Measurements from ENCODE around the gene FOXA1.
A peak's percentile ranks its signal among the peaks of the same experiment; 100 is the strongest.

The FOXA1 gene

GRCh38 chr14:37592482-37593408 is 2.3 kb downstream of the FOXA1 start:
- Histone ChIP-seq H3K36me3 (ENCODE audit: control insufficient read depth in 2 of 2, insufficient read depth in 1 of 2, low read length in 2 of 2) (peaks cover 0 to 15% of the 10 kb centered on the region in 2 experiments; a peak in 1 of 3 replicates), H3K4me1 (ENCODE audit: control insufficient read depth, insufficient read depth, low read length) (peaks cover 3% of the 10 kb centered on the region; the same call in 1 of the 2 replicates), H3K27ac (ENCODE audit: extremely low read depth, low read depth, low read length) (peak overlapping the region; percentile 99), H3K9me3 (ENCODE audit: control insufficient read depth, insufficient read depth, low read depth, low read length) (no peaks in the 10 kb centered on the region), H3K4me3 (ENCODE audit: low read depth, low read length) (peak overlapping the region; percentile 75)
- ChIA-PET CTCF (interaction anchor here (0.6 to 2.8 kb wide), 9 partner anchors 13 to 391 kb away, joined by 3 to 15 read pairs (median 3); no protein-coding TSS in a partner anchor), POLR2A (interaction anchor here (0.6 kb wide), 1 partner anchor 9 kb away, joined by 5 read pairs; no protein-coding TSS in a partner anchor)
- TF ChIP-seq, protein P1, sequence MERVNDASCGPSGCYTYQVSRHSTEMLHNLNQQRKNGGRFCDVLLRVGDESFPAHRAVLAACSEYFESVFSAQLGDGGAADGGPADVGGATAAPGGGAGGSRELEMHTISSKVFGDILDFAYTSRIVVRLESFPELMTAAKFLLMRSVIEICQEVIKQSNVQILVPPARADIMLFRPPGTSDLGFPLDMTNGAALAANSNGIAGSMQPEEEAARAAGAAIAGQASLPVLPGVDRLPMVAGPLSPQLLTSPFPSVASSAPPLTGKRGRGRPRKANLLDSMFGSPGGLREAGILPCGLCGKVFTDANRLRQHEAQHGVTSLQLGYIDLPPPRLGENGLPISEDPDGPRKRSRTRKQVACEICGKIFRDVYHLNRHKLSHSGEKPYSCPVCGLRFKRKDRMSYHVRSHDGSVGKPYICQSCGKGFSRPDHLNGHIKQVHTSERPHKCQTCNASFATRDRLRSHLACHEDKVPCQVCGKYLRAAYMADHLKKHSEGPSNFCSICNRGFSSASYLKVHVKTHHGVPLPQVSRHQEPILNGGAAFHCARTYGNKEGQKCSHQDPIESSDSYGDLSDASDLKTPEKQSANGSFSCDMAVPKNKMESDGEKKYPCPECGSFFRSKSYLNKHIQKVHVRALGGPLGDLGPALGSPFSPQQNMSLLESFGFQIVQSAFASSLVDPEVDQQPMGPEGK (tag by site-specific recombination; IDR thresholded peaks at IDR 0.05) = peak; percentile 77
- TF ChIP-seq, protein P2, sequence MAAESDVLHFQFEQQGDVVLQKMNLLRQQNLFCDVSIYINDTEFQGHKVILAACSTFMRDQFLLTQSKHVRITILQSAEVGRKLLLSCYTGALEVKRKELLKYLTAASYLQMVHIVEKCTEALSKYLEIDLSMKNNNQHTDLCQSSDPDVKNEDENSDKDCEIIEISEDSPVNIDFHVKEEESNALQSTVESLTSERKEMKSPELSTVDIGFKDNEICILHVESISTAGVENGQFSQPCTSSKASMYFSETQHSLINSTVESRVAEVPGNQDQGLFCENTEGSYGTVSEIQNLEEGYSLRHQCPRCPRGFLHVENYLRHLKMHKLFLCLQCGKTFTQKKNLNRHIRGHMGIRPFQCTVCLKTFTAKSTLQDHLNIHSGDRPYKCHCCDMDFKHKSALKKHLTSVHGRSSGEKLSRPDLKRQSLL (tag by site-specific recombination; IDR thresholded peaks at IDR 0.05) = no peak
- TF ChIP-seq HIC1 (tag by site-specific recombination; IDR thresholded peaks at IDR 0.05) = peak; percentile 41; the same call in 1 of the 2 replicates
- TF ChIP-seq GLIS1 (tag by site-specific recombination; IDR thresholded peaks at IDR 0.05) = 0 out of 2 replicates have a peak, but pooled peaks have one; percentile 27
- peak; percentile 96 for TF ChIP-seq ZBTB20 (tag by site-specific recombination; IDR thresholded peaks at IDR 0.05)
- no peak for TF ChIP-seq ZNF214 (tag by site-specific recombination; IDR thresholded peaks at IDR 0.05; ENCODE audit: borderline replicate concordance)
- TF ChIP-seq SP7 (tag by site-specific recombination; IDR thresholded peaks at IDR 0.05) = no peak
- TF ChIP-seq SP3 (tag by site-specific recombination; IDR thresholded peaks at IDR 0.05) = 0 out of 2 replicates have a peak, but pooled peaks have one; percentile 35
- TF ChIP-seq, protein P3, sequence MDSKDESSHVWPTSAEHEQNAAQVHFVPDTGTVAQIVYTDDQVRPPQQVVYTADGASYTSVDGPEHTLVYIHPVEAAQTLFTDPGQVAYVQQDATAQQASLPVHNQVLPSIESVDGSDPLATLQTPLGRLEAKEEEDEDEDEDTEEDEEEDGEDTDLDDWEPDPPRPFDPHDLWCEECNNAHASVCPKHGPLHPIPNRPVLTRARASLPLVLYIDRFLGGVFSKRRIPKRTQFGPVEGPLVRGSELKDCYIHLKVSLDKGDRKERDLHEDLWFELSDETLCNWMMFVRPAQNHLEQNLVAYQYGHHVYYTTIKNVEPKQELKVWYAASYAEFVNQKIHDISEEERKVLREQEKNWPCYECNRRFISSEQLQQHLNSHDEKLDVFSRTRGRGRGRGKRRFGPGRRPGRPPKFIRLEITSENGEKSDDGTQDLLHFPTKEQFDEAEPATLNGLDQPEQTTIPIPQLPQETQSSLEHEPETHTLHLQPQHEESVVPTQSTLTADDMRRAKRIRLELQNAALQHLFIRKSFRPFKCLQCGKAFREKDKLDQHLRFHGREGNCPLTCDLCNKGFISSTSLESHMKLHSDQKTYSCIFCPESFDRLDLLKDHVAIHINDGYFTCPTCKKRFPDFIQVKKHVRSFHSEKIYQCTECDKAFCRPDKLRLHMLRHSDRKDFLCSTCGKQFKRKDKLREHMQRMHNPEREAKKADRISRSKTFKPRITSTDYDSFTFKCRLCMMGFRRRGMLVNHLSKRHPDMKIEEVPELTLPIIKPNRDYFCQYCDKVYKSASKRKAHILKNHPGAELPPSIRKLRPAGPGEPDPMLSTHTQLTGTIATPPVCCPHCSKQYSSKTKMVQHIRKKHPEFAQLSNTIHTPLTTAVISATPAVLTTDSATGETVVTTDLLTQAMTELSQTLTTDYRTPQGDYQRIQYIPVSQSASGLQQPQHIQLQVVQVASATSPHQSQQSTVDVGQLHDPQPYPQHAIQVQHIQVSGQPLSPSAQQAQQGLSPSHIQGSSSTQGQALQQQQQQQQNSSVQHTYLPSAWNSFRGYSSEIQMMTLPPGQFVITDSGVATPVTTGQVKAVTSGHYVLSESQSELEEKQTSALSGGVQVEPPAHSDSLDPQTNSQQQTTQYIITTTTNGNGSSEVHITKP (tag by site-specific recombination; IDR thresholded peaks at IDR 0.05) = peak; percentile 93
- TF ChIP-seq KLF16 (tag by site-specific recombination; IDR thresholded peaks at IDR 0.05) = 0 out of 2 replicates have a peak, but pooled peaks have one; percentile 25
- peak; percentile 34; the same call in 1 of the 2 replicates for TF ChIP-seq CTCF (tag by site-specific recombination; IDR thresholded peaks at IDR 0.05)
- TF ChIP-seq ZNF202 (tag by site-specific recombination; IDR thresholded peaks at IDR 0.05; ENCODE audit: borderline replicate concordance) = no peak
- no peak for TF ChIP-seq ZNF211 (tag by site-specific recombination; IDR thresholded peaks at IDR 0.05; ENCODE audit: low read depth)
- 0 out of 2 replicates have a peak, but pooled peaks have one; percentile 8 for TF ChIP-seq ZBTB17 (tag by site-specific recombination; IDR thresholded peaks at IDR 0.05)
- peak; percentile 44; the same call in 1 of the 2 replicates for TF ChIP-seq ZNF335 (tag by site-specific recombination; conservative IDR thresholded peaks at IDR 0.05)
- TF ChIP-seq ZNF777 (tag by site-specific recombination; IDR thresholded peaks at IDR 0.05; ENCODE audit: borderline replicate concordance) = peak; percentile 43; the same call in 1 of the 2 replicates
- no peak for TF ChIP-seq ZNF792 (tag by site-specific recombination; IDR thresholded peaks at IDR 0.05)
- peak; percentile 60 for TF ChIP-seq ZBTB26 (tag by site-specific recombination; optimal IDR thresholded peaks at IDR 0.05)
- peak; percentile 87 for TF ChIP-seq ZNF341 (tag by site-specific recombination; IDR thresholded peaks at IDR 0.05; ENCODE audit: low read depth)
- TF ChIP-seq SP2 (tag by site-specific recombination; IDR thresholded peaks at IDR 0.05) = peak; percentile 52
- peak; percentile 73 for TF ChIP-seq ZIC2 (tag by site-specific recombination; IDR thresholded peaks at IDR 0.05)
- TF ChIP-seq HOXC10 (CRISPR knock-in tag; IDR thresholded peaks at IDR 0.05) = no peak
- peak; percentile 66 for TF ChIP-seq GLIS2 (tag by site-specific recombination; IDR thresholded peaks at IDR 0.05)
- peak; percentile 58; the same call in 1 of the 2 replicates for TF ChIP-seq YY1 (tag by site-specific recombination; IDR thresholded peaks at IDR 0.05)
